ENCODE measurements around the gene AMOTL1. TPM values are rescaled to one million over a fixed set of nuclear protein-coding genes. Genes with fewer than 3 reads are reported as not detected.

The AMOTL1 gene
- total and polyA plus RNA-seq, 2 donors (not counting 3 experiments of a cell fraction or from before 2014, with no cell fraction given) = 12.5 to 37.8 TPM

- intact Hi-C loops (cut with micrococcal nuclease) = no loop called here
- H3K4me1 ChIP-seq (ENCODE audit: control insufficient read depth, extremely low read depth, insufficient read depth, low read length) = no peaks in the 10 kb centered on the region
Measured at GRCh38 chr11:94868468-94868867, 100.3 kb downstream of the AMOTL1 start.

More at GRCh38 chr11:94868468-94868867, 100.3 kb downstream of the AMOTL1 start:
- dilution Hi-C loops (cut with MboI; ENCODE audit: extremely low pct_ligation_motif_present, low sequenced_read_pairs) = no loop called here
- Histone ChIP-seq H3K9ac (replicated peaks; ENCODE audit: extremely low read depth, insufficient read depth, low read length) (no peak overlapping the region), H3K79me2 (ENCODE audit: control insufficient read depth, insufficient read depth, low read length) (no peaks in the 10 kb centered on the region), H3K4me3 (replicated peaks in 1 of 3; ENCODE audit: insufficient read depth in 1 of 3, low read depth in 1 of 3, low read length in 3 of 3) (no peak overlapping the region), H3K27me3 (ENCODE audit: control insufficient read depth in 2 of 2, insufficient read depth in 2 of 2, low read length in 2 of 2) (no peaks in the 10 kb centered on the region), H3K9me3 (replicated peaks; ENCODE audit: control insufficient read depth, insufficient read depth, low read length) (no peaks in the 10 kb centered on the region), H3K4me2 (ENCODE audit: insufficient read depth, low read length) (no peak overlapping the region), H3K9me1 (replicated peaks; ENCODE audit: control insufficient read depth, extremely low read depth, insufficient read depth, low read length) (no peaks in the 10 kb centered on the region), H2AFZ (ENCODE audit: low read depth, low read length) (no peak overlapping the region), H3K36me3 (ENCODE audit: control insufficient read depth in 2 of 2, extremely low read depth in 1 of 2, insufficient read depth in 2 of 2, low read length in 2 of 2) (peaks cover 18 to 41% of the 10 kb centered on the region in 2 experiments), H3K27ac (ENCODE audit: insufficient read depth, low read depth, low read length) (no peak overlapping the region), H4K20me1 (replicated peaks; ENCODE audit: control insufficient read depth, extremely low read depth, insufficient read depth, low read length) (no peaks in the 10 kb centered on the region)
- ChIA-PET CTCF (no interaction called here), POLR2A (no interaction called here)
- no peak for DNase-seq (ENCODE audit: low read depth, low spot score)
- FAIRE-seq = no peak
- BruUV-seq (replicated peaks) = no TSS peak
- TF ChIP-seq GATA2 (IDR thresholded peaks at IDR 0.05; ENCODE audit: insufficient read depth, insufficient read length, low read depth, low read length) = no peak
- TF ChIP-seq JUN (IDR thresholded peaks at IDR 0.05; ENCODE audit: borderline replicate concordance, insufficient read depth, insufficient read length, low read depth) = no peak
- no peak for TF ChIP-seq CTCF (IDR thresholded peaks at IDR 0.05; ENCODE audit: extremely low read depth in 1 of 2, insufficient read depth in 1 of 2, low read depth in 1 of 2, low read length in 2 of 2)
- no peak for TF ChIP-seq MAX (IDR thresholded peaks at IDR 0.05; ENCODE audit: insufficient read depth, insufficient read length)
- no peak for TF ChIP-seq POLR2AphosphoS5 (IDR thresholded peaks at IDR 0.05; ENCODE audit: insufficient read depth, low read depth, low read length)
- TF ChIP-seq FOS (IDR thresholded peaks at IDR 0.05; ENCODE audit: borderline replicate concordance, insufficient read depth, low read length) = no peak
- TF ChIP-seq MYC (IDR thresholded peaks at IDR 0.05; ENCODE audit: low read depth, low read length) = no peak
- TF ChIP-seq POLR2A (IDR thresholded peaks at IDR 0.05; ENCODE audit: low read depth, low read length) = no peak
- no peak for TF ChIP-seq EZH2 (IDR thresholded peaks at IDR 0.05; ENCODE audit: borderline replicate concordance, low read depth, low read length, severe bottlenecking)

Measured in endothelial cell of umbilical vein (primary cell).